Epithelial cell of proximal tubule (primary cell): Measurements from ENCODE around the gene TGM5. TPM values are rescaled to one million over a fixed set of nuclear protein-coding genes. Genes with fewer than 3 reads are reported as not detected.

ENCODE experiments used
- DNase-seq: peaks from one replicate; pipeline ENCODE4 v3.0.0-alpha.2; 2011; ENCODE audit warnings: low read depth
- H3K4me3 ChIP-seq: 2 replicates; pipeline ENCODE4 v1.5.1; 2011; ENCODE audit warnings: low read depth, mild to moderate bottlenecking, low read length
- CTCF ChIP-seq: conservative IDR thresholded peaks from 2 replicates; pipeline ENCODE4 v1.5.1; 2012; ENCODE audit warnings: low read depth, mild to moderate bottlenecking, low read length
- total RNA-seq: library from RNA; depleted of rRNA; stranded (reverse); fragments of >200 nt; gene quantifications from 2 replicates; pipeline ENCODE4 v1.2.3, GENCODE V29; 2015

Gene TGM5, protein sequence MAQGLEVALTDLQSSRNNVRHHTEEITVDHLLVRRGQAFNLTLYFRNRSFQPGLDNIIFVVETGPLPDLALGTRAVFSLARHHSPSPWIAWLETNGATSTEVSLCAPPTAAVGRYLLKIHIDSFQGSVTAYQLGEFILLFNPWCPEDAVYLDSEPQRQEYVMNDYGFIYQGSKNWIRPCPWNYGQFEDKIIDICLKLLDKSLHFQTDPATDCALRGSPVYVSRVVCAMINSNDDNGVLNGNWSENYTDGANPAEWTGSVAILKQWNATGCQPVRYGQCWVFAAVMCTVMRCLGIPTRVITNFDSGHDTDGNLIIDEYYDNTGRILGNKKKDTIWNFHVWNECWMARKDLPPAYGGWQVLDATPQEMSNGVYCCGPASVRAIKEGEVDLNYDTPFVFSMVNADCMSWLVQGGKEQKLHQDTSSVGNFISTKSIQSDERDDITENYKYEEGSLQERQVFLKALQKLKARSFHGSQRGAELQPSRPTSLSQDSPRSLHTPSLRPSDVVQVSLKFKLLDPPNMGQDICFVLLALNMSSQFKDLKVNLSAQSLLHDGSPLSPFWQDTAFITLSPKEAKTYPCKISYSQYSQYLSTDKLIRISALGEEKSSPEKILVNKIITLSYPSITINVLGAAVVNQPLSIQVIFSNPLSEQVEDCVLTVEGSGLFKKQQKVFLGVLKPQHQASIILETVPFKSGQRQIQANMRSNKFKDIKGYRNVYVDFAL
- total RNA-seq: 0.06 TPM in 1 of 2 replicates, not detected in the other

DNA sequence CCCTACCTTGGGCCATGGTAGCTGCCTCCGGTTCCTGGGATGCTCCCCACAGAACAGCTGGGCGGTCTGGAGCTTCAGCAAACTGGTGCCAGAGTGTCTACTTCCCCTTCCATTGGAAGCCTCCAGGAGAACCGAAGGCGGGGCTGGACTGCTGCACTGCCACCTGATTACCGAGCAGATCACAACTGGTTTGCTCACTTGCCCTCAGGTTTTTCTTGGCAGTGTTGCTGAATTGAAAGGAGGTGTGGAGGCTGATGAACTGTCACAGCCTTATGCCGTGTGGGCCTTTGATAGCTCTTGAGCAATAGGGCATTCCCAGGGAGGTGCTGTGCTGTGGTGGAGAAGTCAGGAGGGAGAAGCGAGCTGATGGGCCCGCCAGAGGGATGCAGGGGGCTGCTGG is at the start of gene TGM5:
Gene TGM5, minus strand, starts transcription at position 95 of the 400 bp plus-strand sequence. Its CDS starts 79 bp downstream, at position 16.
- TF ChIP-seq CTCF: no peak
- no peak within 1 kb of the TSS for H3K4me3 ChIP-seq
- no peak for DNase-seq

DNA sequence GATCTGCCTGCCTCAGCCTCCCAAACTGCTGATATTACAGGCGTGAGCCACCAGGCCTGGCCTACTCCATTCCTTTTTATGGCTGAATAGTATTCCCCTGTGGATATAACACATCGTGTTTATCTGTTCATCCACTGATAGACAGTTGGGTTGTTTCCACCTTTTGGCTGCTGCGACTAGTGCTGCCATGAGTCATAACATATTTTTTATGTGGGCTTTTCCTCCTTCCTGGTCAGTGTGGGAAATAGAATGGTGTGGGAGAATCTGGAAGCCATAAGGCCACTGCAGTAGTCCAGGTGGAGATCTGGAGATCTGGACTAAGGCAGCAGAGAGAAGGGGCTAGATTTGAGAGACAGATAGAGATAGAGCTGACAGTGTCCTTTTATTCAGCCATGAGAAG is 47.4 kb upstream of the TGM5 start:
- no peak for TF ChIP-seq CTCF
- no peak for DNase-seq
- no peak overlapping the region for H3K4me3 ChIP-seq

DNA sequence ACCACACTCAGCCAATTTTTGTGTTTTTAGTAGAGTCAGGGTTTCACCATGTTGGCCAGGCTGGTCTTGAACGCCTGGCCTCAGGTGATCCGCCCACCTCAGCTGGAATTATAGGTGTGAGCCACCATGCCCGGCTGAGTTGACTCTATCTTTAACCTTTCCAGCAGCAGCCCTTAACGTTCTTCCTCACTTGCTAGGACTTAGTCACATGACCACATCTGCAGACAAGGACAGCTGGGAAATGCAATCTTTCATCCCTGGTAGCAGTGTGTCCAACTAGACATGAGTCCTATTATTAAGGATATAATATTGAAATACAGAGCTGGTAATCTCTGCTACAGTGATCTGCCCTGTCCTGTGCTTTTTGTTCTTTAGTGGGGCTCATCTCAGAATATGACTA is 45.6 kb upstream of the TGM5 start:
- H3K4me3 ChIP-seq: no peak overlapping the region
- TF ChIP-seq CTCF: no peak
- no peak for DNase-seq

DNA sequence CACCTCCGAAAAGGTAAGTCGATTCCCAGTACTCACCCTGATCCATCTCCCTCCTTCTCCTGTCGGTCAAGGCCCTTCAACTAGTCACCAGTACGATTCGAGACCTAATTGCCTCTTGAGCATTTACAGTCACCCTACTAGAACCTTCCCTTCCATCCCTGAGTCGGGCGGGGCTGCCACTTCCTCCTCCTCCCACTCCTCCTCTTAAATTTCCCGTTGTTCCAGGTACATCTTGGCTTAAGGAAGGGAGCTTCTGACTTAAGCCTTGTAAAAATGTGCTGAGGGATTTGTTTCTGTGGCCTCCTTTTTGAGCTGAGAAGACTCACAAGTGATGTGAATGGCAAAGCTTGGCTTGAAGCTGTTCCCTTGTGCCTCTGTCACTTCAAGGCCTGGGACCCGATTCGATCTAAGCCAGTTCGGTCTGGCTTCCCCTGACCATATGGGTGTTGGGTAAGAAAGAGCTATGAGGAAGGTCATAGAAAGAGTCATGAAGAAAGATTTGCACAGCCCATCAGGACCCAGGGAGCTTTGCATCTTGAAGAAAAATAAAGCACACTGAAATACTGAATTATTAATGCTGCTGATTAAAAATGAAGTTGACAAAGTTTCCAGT is 35.6 kb upstream of the TGM5 start, which contains the start of gene TGM7:
Gene TGM7, minus strand, starts transcription at position 51 of the 613 bp plus-strand sequence.
- DNase-seq: no peak
- TF ChIP-seq CTCF: no peak
- no peak within 1 kb of the TSS for H3K4me3 ChIP-seq

- no peak for DNase-seq
- no peak for TF ChIP-seq CTCF
- no peak overlapping the region for H3K4me3 ChIP-seq
Observed at GRCh38 chr15:43299884-43300283, 33.2 kb upstream of the TGM5 start.

DNA sequence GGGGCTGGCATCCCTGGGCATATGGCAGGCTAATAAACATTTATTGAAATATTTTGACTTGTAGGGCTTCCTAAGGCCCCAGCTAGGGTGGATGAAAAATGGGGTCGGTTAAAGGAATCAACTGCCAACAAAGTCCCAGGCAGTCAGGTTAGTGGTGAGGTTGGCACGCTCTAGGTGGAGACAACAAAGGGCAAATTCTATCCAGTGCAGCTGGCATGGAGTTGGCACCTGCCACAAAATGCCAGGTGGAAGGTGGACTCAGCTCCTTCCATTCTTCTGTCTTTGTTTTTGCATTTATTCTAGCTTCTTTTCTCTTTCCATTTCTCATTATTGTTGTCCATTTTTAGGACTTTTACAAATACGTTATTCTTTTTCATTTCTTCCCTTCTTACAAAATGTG is 32.7 kb upstream of the TGM5 start:
- TF ChIP-seq CTCF: no peak

More for the DNA sequence above, 32.7 kb upstream of the TGM5 start:
- no peak for DNase-seq
- no peak overlapping the region for H3K4me3 ChIP-seq
